ENCODE data around the gene DAG1.
A peak's percentile ranks its signal among the peaks of the same experiment; 100 is the strongest.

The DAG1 gene

GRCh38 chr3:49427586-49427985 lies 42.5 kb upstream of the DAG1 start:
- Histone ChIP-seq H3K4me3 (replicated peaks; ENCODE audit: insufficient read depth, low read length) (no peak overlapping the region), H3K27me3 (ENCODE audit: insufficient read depth, poor library complexity, severe bottlenecking) (no peaks in the 10 kb centered on the region), H3K27ac (replicated peaks) (no peak overlapping the region)
- no peak for DNase-seq (ENCODE audit: low read depth in 1 of 2, low spot score in 1 of 2)
- TF ChIP-seq, protein P1, sequence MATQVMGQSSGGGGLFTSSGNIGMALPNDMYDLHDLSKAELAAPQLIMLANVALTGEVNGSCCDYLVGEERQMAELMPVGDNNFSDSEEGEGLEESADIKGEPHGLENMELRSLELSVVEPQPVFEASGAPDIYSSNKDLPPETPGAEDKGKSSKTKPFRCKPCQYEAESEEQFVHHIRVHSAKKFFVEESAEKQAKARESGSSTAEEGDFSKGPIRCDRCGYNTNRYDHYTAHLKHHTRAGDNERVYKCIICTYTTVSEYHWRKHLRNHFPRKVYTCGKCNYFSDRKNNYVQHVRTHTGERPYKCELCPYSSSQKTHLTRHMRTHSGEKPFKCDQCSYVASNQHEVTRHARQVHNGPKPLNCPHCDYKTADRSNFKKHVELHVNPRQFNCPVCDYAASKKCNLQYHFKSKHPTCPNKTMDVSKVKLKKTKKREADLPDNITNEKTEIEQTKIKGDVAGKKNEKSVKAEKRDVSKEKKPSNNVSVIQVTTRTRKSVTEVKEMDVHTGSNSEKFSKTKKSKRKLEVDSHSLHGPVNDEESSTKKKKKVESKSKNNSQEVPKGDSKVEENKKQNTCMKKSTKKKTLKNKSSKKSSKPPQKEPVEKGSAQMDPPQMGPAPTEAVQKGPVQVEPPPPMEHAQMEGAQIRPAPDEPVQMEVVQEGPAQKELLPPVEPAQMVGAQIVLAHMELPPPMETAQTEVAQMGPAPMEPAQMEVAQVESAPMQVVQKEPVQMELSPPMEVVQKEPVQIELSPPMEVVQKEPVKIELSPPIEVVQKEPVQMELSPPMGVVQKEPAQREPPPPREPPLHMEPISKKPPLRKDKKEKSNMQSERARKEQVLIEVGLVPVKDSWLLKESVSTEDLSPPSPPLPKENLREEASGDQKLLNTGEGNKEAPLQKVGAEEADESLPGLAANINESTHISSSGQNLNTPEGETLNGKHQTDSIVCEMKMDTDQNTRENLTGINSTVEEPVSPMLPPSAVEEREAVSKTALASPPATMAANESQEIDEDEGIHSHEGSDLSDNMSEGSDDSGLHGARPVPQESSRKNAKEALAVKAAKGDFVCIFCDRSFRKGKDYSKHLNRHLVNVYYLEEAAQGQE (IDR thresholded peaks at IDR 0.05; ENCODE audit: insufficient replicate concordance, low read depth), result no peak
- TF ChIP-seq POLR2AphosphoS5 (IDR thresholded peaks at IDR 0.05; ENCODE audit: low read depth), result no peak
- no peak for TF ChIP-seq SPI1 (IDR thresholded peaks at IDR 0.05; ENCODE audit: borderline replicate concordance, low read depth)
- TF ChIP-seq, protein P2, sequence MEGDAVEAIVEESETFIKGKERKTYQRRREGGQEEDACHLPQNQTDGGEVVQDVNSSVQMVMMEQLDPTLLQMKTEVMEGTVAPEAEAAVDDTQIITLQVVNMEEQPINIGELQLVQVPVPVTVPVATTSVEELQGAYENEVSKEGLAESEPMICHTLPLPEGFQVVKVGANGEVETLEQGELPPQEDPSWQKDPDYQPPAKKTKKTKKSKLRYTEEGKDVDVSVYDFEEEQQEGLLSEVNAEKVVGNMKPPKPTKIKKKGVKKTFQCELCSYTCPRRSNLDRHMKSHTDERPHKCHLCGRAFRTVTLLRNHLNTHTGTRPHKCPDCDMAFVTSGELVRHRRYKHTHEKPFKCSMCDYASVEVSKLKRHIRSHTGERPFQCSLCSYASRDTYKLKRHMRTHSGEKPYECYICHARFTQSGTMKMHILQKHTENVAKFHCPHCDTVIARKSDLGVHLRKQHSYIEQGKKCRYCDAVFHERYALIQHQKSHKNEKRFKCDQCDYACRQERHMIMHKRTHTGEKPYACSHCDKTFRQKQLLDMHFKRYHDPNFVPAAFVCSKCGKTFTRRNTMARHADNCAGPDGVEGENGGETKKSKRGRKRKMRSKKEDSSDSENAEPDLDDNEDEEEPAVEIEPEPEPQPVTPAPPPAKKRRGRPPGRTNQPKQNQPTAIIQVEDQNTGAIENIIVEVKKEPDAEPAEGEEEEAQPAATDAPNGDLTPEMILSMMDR (IDR thresholded peaks at IDR 0.05; ENCODE audit: insufficient read depth, low read length), result no peak
- TF ChIP-seq GABPA (IDR thresholded peaks at IDR 0.05; ENCODE audit: low read depth), result no peak

GRCh38 chr3:49428752-49429080 lies 41.4 kb upstream of the DAG1 start:
- H3K27ac ChIP-seq (replicated peaks), result peak overlapping the region; percentile 97
- no peak for DNase-seq (ENCODE audit: low read depth in 1 of 2, low spot score in 1 of 2)

DNA sequence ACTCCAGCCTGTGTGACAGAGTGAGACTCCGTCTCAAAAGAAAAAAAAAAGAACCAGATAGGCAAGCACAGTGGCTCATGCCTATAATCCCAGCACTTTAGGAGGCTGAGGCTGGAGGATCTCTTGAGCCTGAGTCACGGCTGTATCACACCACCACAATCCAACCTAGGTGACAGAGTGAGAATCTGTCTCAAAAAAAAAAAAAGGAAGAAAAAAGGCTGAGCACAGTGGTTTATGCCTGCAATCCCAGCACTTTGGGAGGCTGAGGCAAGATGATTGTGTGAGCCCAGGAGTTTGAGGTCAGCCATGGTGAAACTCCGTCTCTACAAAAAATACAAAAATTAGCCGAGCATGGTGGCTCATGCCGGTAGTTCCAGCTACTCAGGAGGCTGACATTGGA lies 35.3 kb upstream of the DAG1 start:
- no peak overlapping the region for H3K27ac ChIP-seq (replicated peaks)
- H3K4me3 ChIP-seq (replicated peaks; ENCODE audit: insufficient read depth, low read length), result no peak overlapping the region
- H3K27me3 ChIP-seq (ENCODE audit: insufficient read depth, poor library complexity, severe bottlenecking), result no peaks in the 10 kb centered on the region
- TF ChIP-seq SPI1 (IDR thresholded peaks at IDR 0.05; ENCODE audit: borderline replicate concordance, low read depth) (no peak), GABPA (IDR thresholded peaks at IDR 0.05; ENCODE audit: low read depth) (no peak), POLR2AphosphoS5 (IDR thresholded peaks at IDR 0.05; ENCODE audit: low read depth) (no peak)
- TF ChIP-seq, protein P1 (IDR thresholded peaks at IDR 0.05; ENCODE audit: insufficient replicate concordance, low read depth), result no peak
- TF ChIP-seq, protein P2 (IDR thresholded peaks at IDR 0.05; ENCODE audit: insufficient read depth, low read length), result no peak
- DNase-seq (ENCODE audit: low read depth in 1 of 2, low spot score in 1 of 2), result no peak

More at GRCh38 chr3:49428752-49429080, 41.4 kb upstream of the DAG1 start:
- peak overlapping the region; percentile 58 for H3K4me3 ChIP-seq (replicated peaks; ENCODE audit: insufficient read depth, low read length)
- TF ChIP-seq GABPA (IDR thresholded peaks at IDR 0.05; ENCODE audit: low read depth), result no peak
- TF ChIP-seq, protein P1 (IDR thresholded peaks at IDR 0.05; ENCODE audit: insufficient replicate concordance, low read depth), result no peak
- no peak for TF ChIP-seq POLR2AphosphoS5 (IDR thresholded peaks at IDR 0.05; ENCODE audit: low read depth)
- TF ChIP-seq SPI1 (IDR thresholded peaks at IDR 0.05; ENCODE audit: borderline replicate concordance, low read depth), result no peak
- TF ChIP-seq, protein P2 (IDR thresholded peaks at IDR 0.05; ENCODE audit: insufficient read depth, low read length), result no peak
- no peaks in the 10 kb centered on the region for H3K27me3 ChIP-seq (ENCODE audit: insufficient read depth, poor library complexity, severe bottlenecking)
